Panc1 (cell line): ENCODE results near the gene SIGLEC9. TPM values are rescaled to one million over a fixed set of nuclear protein-coding genes. Genes with fewer than 3 reads are reported as not detected.

ENCODE experiments used
- ATAC-seq: fragments of 200-7000 bp; cut with Tn5 transposase; 2 replicates; pipeline ENCODE4 v1.9.1; 2020; ENCODE audit warnings: mild to moderate bottlenecking, moderate library complexity
- BruUV-seq: library from RNA; stranded (reverse); fragments of 400-500 nt; replicated peaks from 2 replicates; lab custom pipeline; 2021; lab: Mats Ljungman, UMichigan
- CTCF ChIA-PET: fragments of 300-600 bp; sonication (Branson Sonifier 250); formaldehyde crosslinking; loops from one replicate; lab custom pipeline; 2022; ENCODE audit warnings: antibody characterized with exemption; lab: Charles Lee
- POLR2A ChIA-PET: fragments of 300-600 bp; sonication (Branson Sonifier 250); formaldehyde crosslinking; loops from one replicate; lab custom pipeline; 2022; ENCODE audit warnings: antibody characterized with exemption; lab: Charles Lee
- DNase-seq: peaks from one replicate; pipeline ENCODE4 v3.0.0-alpha.2; 2010; ENCODE audit warnings: low read depth, low spot score
- H3K27ac ChIP-seq: 2 replicates; pipeline ENCODE4 v1.5.1; 2011; ENCODE audit warnings: mild to moderate bottlenecking, low read length, inconsistent platforms
- H3K27me3 ChIP-seq: fragments of 200-500 bp; sonication (Bioruptor generic); 2 replicates; pipeline ENCODE4 v1.6.0; 2014; ENCODE audit warnings: low read length, inconsistent platforms; ENCODE audit not compliant: control insufficient read depth, insufficient read depth
- H3K36me3 ChIP-seq: fragments of 200-500 bp; sonication (Bioruptor generic); 2 replicates; pipeline ENCODE4 v1.5.1; 2014; ENCODE audit warnings: inconsistent platforms, mild to moderate bottlenecking, low read length, moderate library complexity; ENCODE audit not compliant: control insufficient read depth, insufficient read depth
- H3K4me1 ChIP-seq: 2 replicates; pipeline ENCODE4 v1.5.1; 2011; ENCODE audit warnings: inconsistent platforms, mild to moderate bottlenecking, low read length, moderate library complexity; ENCODE audit not compliant: control insufficient read depth, insufficient read depth
- H3K4me3 ChIP-seq, 2 experiments: 2 replicates each; pipeline ENCODE4 v1.5.1; 2011 to 2012; ENCODE audit warnings: low read depth in 2 of 2, low read length in 2 of 2, mild to moderate bottlenecking in 2 of 2, inconsistent platforms in 1 of 2, moderate library complexity in 1 of 2
- H3K9me3 ChIP-seq: fragments of 200-500 bp; sonication (Bioruptor generic); 2 replicates; pipeline ENCODE4 v1.5.1; 2014; ENCODE audit warnings: low read depth, mild to moderate bottlenecking, inconsistent platforms, low read length, moderate library complexity; ENCODE audit not compliant: control insufficient read depth, insufficient read depth
- CTCF ChIP-seq: fragments of 450-650 bp; IDR thresholded peaks from 2 replicates; pipeline ENCODE4 v1.5.1; 2017; ENCODE audit warnings: mild to moderate bottlenecking
- POLR2AphosphoS5 ChIP-seq: IDR thresholded peaks from 2 replicates; pipeline ENCODE4 v1.6.1; 2012; ENCODE audit warnings: mild to moderate bottlenecking, low read depth, low read length, moderate library complexity
- REST ChIP-seq, 2 experiments: IDR thresholded peaks; 2 replicates each; pipeline ENCODE4 v1.6.1; 2011 to 2012; ENCODE audit warnings: low read depth in 2 of 2, control low read depth in 1 of 2, low read length in 1 of 2, mild to moderate bottlenecking in 1 of 2, moderate library complexity in 1 of 2; ENCODE audit not compliant: insufficient read depth in 1 of 2
- SIN3A ChIP-seq: IDR thresholded peaks from 2 replicates; pipeline ENCODE4 v1.6.1; 2012; ENCODE audit warnings: low read depth, mild to moderate bottlenecking, low read length, moderate library complexity, borderline replicate concordance; ENCODE audit not compliant: insufficient read depth
- TCF7L2 ChIP-seq: IDR thresholded peaks from 2 replicates; pipeline ENCODE4 v1.6.1; 2011; ENCODE audit warnings: mild to moderate bottlenecking, low read depth, low read length, inconsistent platforms
- in situ Hi-C: cut with HindIII; loops from 2 replicates; pipeline ENCODE4 v1.10.0; 2016; ENCODE audit warnings: low sequenced_read_pairs, low pct_unique_long_range_greater_than_20kb
- intact Hi-C: fragments of 100-400 bp; cut with micrococcal nuclease; formaldehyde crosslinking; loops from one replicate; pipeline ENCODE4 v1.10.0; 2022; ENCODE audit not compliant: unreplicated experiment
- total RNA-seq: library from RNA; stranded (reverse); gene quantifications from one replicate; pipeline ENCODE4 v1.2.1, GENCODE V29; 2021; ENCODE audit not compliant: unreplicated experiment

The SIGLEC9 gene
- total RNA-seq, 1 experiment from 2014 or later: not detected

DNA sequence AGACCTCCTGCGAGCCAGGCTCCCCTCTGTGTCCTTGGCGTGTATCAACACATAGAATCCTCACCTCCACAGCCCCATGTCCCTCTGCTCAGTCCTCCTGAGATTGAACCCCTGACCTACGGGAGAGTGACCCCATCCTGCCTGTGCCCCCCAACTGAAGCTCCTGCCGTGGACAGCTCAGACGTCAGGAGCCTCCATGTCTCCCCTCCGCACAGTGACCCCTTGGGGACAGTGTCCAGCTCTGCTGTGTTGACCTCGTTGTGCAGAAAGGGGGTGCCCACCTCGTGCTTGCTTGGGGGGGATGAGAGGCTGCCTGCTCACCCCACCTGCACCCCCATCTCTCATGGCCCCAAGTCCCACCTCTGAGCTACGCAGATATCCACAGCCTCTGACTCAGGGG, 490 bp upstream of the SIGLEC9 start:
- ATAC-seq (no peak), DNase-seq (no peak)
- POLR2A ChIA-PET: no interaction called here
- in situ Hi-C loops: no loop called here
- CTCF ChIA-PET: no interaction called here
- no peaks in the 10 kb centered on the region for H3K9me3 ChIP-seq
- intact Hi-C loops: no loop called here
- no peak overlapping the region for H3K27ac ChIP-seq
- H3K27me3 ChIP-seq: no peaks in the 10 kb centered on the region
- H3K36me3 ChIP-seq: no peaks in the 10 kb centered on the region
- H3K4me3 ChIP-seq: no peak overlapping the region
- TF ChIP-seq POLR2AphosphoS5 (no peak), TCF7L2 (no peak), SIN3A (no peak), REST (IDR thresholded peaks at IDR 0.05; ENCODE audit: insufficient read depth in 1 of 2, low read depth in 2 of 2, low read length in 1 of 2) (no peak), CTCF (no peak)
- BruUV-seq: no TSS peak
- no peaks in the 10 kb centered on the region for H3K4me1 ChIP-seq

GRCh38 chr19:51125421-51126075, 842 bp downstream of the SIGLEC9 start:
- Histone ChIP-seq H3K27me3 (no peaks in the 10 kb centered on the region), H3K9me3 (no peaks in the 10 kb centered on the region), H3K36me3 (no peaks in the 10 kb centered on the region), H3K4me1 (no peaks in the 10 kb centered on the region), H3K27ac (no peak overlapping the region), H3K4me3 (no peak overlapping the region)
- TF ChIP-seq REST (IDR thresholded peaks at IDR 0.05; ENCODE audit: insufficient read depth in 1 of 2, low read depth in 2 of 2, low read length in 1 of 2): no peak
- TF ChIP-seq POLR2AphosphoS5: no peak
- TF ChIP-seq TCF7L2: no peak
- TF ChIP-seq SIN3A: no peak
- TF ChIP-seq CTCF: no peak
- no peak for ATAC-seq
- CTCF ChIA-PET: no interaction called here
- BruUV-seq: no TSS peak
- POLR2A ChIA-PET: no interaction called here
- intact Hi-C loops: no loop called here
- in situ Hi-C loops: no loop called here
- DNase-seq: no peak
